Measurements from ENCODE around the gene DLG2. TPM values are rescaled to one million over a fixed set of nuclear protein-coding genes. Genes with fewer than 3 reads are reported as not detected.
"Not testable (repeated sequence)": the region's sequence is repeated elsewhere in the genome, so short reads cannot be mapped to it uniquely, and the experiment has no call there.

DLG2 gene
- total RNA-seq, 1 donor from 2014 or later = 7.2 TPM

- TF ChIP-seq CTCF (IDR thresholded peaks at IDR 0.05) = no peak
- no peak overlapping the region for H3K27ac ChIP-seq
- no peaks in the 10 kb centered on the region for H3K9me3 ChIP-seq
- no peaks in the 10 kb centered on the region for H3K4me1 ChIP-seq
- DNase-seq (no peak), ATAC-seq (no peak)
- no peaks in the 10 kb centered on the region for H3K36me3 ChIP-seq
- H3K27me3 ChIP-seq (ENCODE audit: low read depth) = no peaks in the 10 kb centered on the region
- intact Hi-C loops (cut with DNase I) = no loop called here
- H3K4me3 ChIP-seq = no peak overlapping the region
Observed at GRCh38 chr11:83441171-83441570, 2186.0 kb downstream of the DLG2 start.

GRCh38 chr11:83438438-83438837 is 2188.7 kb downstream of the DLG2 start:
- intact Hi-C loops (cut with DNase I) = no loop called here
- no peak overlapping the region for H3K4me3 ChIP-seq
- ATAC-seq = peak; percentile 78 to 93
- H3K36me3 ChIP-seq = no peaks in the 10 kb centered on the region
- no peaks in the 10 kb centered on the region for H3K9me3 ChIP-seq
- no peaks in the 10 kb centered on the region for H3K4me1 ChIP-seq
- H3K27me3 ChIP-seq (ENCODE audit: low read depth) = no peaks in the 10 kb centered on the region
- peak overlapping the region; percentile 67 for H3K27ac ChIP-seq
- DNase-seq = no peak
- TF ChIP-seq CTCF (IDR thresholded peaks at IDR 0.05) = no peak

GRCh38 chr11:83437939-83438338 is 2189.2 kb downstream of the DLG2 start:
- H3K4me3 ChIP-seq = no peak overlapping the region
- intact Hi-C loops (cut with DNase I) = no loop called here
- ATAC-seq (peak; percentile 62 to 88), DNase-seq (peak; percentile 52)
- no peaks in the 10 kb centered on the region for H3K27me3 ChIP-seq (ENCODE audit: low read depth)
- no peak for TF ChIP-seq CTCF (IDR thresholded peaks at IDR 0.05)
- H3K9me3 ChIP-seq = no peaks in the 10 kb centered on the region
- no peaks in the 10 kb centered on the region for H3K4me1 ChIP-seq
- no peaks in the 10 kb centered on the region for H3K36me3 ChIP-seq
- H3K27ac ChIP-seq = peak overlapping the region; percentile 67

- H3K4me1 ChIP-seq = no peaks in the 10 kb centered on the region
- no peaks in the 10 kb centered on the region for H3K27me3 ChIP-seq (ENCODE audit: low read depth)
- no peak for TF ChIP-seq CTCF (IDR thresholded peaks at IDR 0.05)
- no peaks in the 10 kb centered on the region for H3K9me3 ChIP-seq
- ATAC-seq = no peak
- no peak overlapping the region for H3K27ac ChIP-seq
- DNase-seq = no peak
- no peak overlapping the region for H3K4me3 ChIP-seq
- intact Hi-C loops (cut with DNase I) = no loop called here
- no peaks in the 10 kb centered on the region for H3K36me3 ChIP-seq
Observed at GRCh38 chr11:83436855-83437254, 2190.3 kb downstream of the DLG2 start.

- intact Hi-C loops (cut with DNase I); H3K9me3 ChIP-seq; H3K4me3 ChIP-seq; H3K27ac ChIP-seq; DNase-seq; H3K36me3 ChIP-seq; H3K4me1 ChIP-seq; H3K27me3 ChIP-seq (ENCODE audit: low read depth); ATAC-seq: not testable (repeated sequence)
Observed at GRCh38 chr11:83434812-83435211, 2192.3 kb downstream of the DLG2 start.

GRCh38 chr11:83427943-83428342 is 2199.2 kb downstream of the DLG2 start:
- H3K27me3 ChIP-seq (ENCODE audit: low read depth) = no peaks in the 10 kb centered on the region
- H3K4me3 ChIP-seq = no peak overlapping the region
- no peak for TF ChIP-seq CTCF (IDR thresholded peaks at IDR 0.05)
- H3K4me1 ChIP-seq = no peaks in the 10 kb centered on the region
- peaks cover 2% of the 10 kb centered on the region for H3K9me3 ChIP-seq
- intact Hi-C loops (cut with DNase I) = no loop called here
- no peak overlapping the region for H3K27ac ChIP-seq
- DNase-seq = no peak
- H3K36me3 ChIP-seq = no peaks in the 10 kb centered on the region
- no peak for ATAC-seq
